IPS-15b (cell line): ENCODE measurements around the gene OLFM2.

Source experiments
- H3K27me3 ChIP-seq: one replicate; pipeline ENCODE4 v1.6.1; 2013; ENCODE audit warnings: low read length; ENCODE audit not compliant: control insufficient read depth, insufficient read depth
- H3K36me3 ChIP-seq: one replicate; pipeline ENCODE4 v1.6.1; 2013; ENCODE audit warnings: low read length; ENCODE audit not compliant: control insufficient read depth, insufficient read depth
- H3K4me1 ChIP-seq: one replicate; pipeline ENCODE4 v1.6.1; 2013; ENCODE audit warnings: mild to moderate bottlenecking, low read length; ENCODE audit not compliant: control insufficient read depth, insufficient read depth
- H3K4me3 ChIP-seq: one replicate; pipeline ENCODE4 v1.5.1; 2013; ENCODE audit warnings: low read depth, low read length
- H3K9ac ChIP-seq: one replicate; pipeline ENCODE4 v1.6.1; 2013; ENCODE audit warnings: low read depth, mild to moderate bottlenecking, low read length
- H3K9me3 ChIP-seq: one replicate; pipeline ENCODE4 v1.6.1; 2013; ENCODE audit warnings: mild to moderate bottlenecking, low read length; ENCODE audit not compliant: control insufficient read depth, insufficient read depth

Gene OLFM2

DNA sequence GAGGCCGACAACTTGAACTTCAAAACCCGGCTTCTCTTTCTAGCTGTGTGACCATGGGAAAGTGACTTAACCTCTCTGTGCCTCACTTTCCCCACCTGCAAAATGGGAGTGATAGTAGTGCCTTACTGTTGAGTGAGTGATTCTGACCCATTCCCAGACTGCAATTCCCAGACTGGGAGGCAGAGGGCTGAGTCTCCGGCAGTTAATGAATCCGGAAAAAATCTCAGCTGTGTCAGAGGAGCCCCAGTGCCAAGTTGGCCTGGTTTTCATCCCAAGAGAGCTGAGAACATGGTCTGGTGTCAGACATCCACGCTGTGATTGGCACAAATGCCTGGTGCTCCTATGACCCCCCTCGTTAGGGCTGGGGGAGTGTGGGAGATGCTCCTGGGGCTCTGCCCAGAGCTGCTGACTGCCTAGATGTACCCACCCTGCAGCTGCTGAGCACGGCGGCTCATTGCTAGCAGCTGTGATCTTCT, 51.2 kb downstream of the OLFM2 start:
- H3K27me3 ChIP-seq, result no peaks in the 10 kb centered on the region
- no peaks in the 10 kb centered on the region for H3K36me3 ChIP-seq
- peaks cover 4% of the 10 kb centered on the region for H3K4me1 ChIP-seq
- no peaks in the 10 kb centered on the region for H3K9me3 ChIP-seq
- H3K4me3 ChIP-seq, result no peak overlapping the region
- no peak overlapping the region for H3K9ac ChIP-seq

DNA sequence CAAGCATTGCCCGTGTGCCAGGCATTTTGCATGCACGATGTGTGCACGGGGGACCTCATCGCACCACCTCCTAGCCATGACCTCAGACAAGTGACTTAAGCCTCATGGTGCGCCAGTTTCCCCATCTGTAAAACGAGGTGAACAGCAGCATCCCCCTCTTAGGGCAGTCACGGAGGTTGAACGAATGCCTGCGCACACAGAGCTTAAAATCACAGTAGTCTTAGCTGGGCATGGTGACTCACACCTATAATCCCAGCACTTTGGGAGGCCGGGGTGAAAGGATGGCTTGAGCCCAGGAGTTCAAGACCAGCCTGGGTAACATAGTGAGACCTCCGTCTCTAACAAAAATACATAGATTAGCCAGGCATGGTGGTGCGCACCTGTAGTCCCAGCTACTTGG, 52.6 kb downstream of the OLFM2 start:
- Histone ChIP-seq H3K27me3 (no peaks in the 10 kb centered on the region), H3K36me3 (no peaks in the 10 kb centered on the region), H3K4me3 (no peak overlapping the region), H3K9me3 (no peaks in the 10 kb centered on the region), H3K9ac (no peak overlapping the region), H3K4me1 (peaks cover 4% of the 10 kb centered on the region)

DNA sequence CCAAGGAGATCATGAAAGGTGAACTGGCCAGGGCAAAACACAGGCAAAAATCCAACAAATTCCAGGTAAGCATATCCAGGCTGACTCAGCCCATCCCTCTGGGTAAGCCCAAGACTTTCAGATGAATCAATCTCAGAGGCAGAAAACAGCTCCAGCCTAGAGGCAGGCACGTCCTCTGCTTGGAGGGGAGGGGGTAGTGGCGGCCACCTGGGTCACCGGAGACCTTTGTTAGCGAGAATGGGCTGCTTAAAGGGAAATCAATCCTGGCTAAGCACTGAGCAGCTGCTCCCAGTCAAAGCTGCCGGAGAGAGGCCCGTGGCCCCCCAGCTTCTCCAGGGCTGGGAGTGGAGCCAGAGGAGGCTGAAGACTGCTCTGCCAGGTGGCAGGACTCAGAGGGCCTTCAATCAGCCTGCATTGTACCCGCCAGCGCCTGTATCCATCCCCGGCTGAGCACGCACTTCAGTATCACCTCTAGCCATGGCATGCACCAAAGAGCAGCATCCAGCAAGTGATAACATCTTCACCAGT, 53.0 kb downstream of the OLFM2 start:
- H3K4me3 ChIP-seq, result no peak overlapping the region
- peaks cover 4% of the 10 kb centered on the region for H3K4me1 ChIP-seq
- H3K9me3 ChIP-seq, result no peaks in the 10 kb centered on the region
- no peak overlapping the region for H3K9ac ChIP-seq
- no peaks in the 10 kb centered on the region for H3K36me3 ChIP-seq
- H3K27me3 ChIP-seq, result no peaks in the 10 kb centered on the region

DNA sequence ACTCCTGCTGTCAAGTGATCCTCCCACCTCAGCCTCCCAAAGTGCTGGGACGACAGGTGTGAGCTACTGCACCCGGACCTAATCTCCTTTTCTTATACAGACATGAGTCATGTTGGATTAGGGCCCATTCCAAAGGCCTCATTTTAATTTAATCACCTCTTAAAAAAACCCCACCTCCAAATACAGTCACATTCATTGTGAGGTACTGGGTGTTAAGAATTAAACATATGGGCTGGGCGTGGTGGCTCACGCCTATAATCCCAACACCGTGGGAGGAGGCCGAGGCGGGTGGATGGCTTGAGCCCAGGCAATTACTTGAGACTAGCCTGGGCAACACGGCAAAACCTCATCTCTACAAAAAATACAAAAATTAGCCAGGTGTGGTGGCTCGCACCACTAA, 54.6 kb downstream of the OLFM2 start:
- Histone ChIP-seq H3K36me3 (no peaks in the 10 kb centered on the region), H3K4me1 (peaks cover 4% of the 10 kb centered on the region), H3K9ac (no peak overlapping the region), H3K9me3 (no peaks in the 10 kb centered on the region), H3K4me3 (no peak overlapping the region), H3K27me3 (no peaks in the 10 kb centered on the region)

DNA sequence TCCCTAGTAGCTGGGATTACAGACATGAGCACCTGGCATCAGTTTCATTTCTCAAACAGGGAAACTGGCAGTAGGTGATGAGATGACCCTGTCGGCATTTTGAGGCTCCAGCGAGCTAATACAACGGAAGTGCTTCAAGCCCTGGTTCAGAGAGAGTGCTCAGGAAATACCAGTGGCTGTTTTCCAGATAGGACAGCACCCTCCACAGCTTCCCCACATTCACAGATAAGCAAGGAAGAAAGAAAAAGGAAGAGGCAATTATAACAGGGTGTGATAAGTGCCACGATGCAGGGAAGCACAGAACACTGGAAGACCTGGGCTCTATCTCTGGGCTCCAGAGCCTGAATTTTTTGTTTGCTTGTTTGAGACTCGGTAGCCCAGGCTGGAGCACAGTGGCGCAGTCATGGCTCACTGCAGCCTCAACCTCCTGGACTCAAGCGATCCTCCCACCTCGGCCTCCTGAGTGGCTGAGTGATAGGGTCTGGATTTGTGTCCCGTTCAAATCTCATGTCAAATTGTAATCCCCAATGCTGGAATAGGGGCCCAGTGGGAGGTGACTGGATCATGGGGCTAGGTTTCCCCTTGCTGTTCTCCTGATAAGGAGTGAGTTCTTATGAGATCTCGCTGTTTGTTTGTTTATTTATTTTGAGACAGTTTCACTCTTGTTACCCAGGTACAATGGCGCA, 57.7 kb downstream of the OLFM2 start:
- no peak overlapping the region for H3K9ac ChIP-seq
- H3K4me1 ChIP-seq, result peaks cover 5% of the 10 kb centered on the region
- no peaks in the 10 kb centered on the region for H3K27me3 ChIP-seq
- no peak overlapping the region for H3K4me3 ChIP-seq
- no peaks in the 10 kb centered on the region for H3K36me3 ChIP-seq
- H3K9me3 ChIP-seq, result no peaks in the 10 kb centered on the region

DNA sequence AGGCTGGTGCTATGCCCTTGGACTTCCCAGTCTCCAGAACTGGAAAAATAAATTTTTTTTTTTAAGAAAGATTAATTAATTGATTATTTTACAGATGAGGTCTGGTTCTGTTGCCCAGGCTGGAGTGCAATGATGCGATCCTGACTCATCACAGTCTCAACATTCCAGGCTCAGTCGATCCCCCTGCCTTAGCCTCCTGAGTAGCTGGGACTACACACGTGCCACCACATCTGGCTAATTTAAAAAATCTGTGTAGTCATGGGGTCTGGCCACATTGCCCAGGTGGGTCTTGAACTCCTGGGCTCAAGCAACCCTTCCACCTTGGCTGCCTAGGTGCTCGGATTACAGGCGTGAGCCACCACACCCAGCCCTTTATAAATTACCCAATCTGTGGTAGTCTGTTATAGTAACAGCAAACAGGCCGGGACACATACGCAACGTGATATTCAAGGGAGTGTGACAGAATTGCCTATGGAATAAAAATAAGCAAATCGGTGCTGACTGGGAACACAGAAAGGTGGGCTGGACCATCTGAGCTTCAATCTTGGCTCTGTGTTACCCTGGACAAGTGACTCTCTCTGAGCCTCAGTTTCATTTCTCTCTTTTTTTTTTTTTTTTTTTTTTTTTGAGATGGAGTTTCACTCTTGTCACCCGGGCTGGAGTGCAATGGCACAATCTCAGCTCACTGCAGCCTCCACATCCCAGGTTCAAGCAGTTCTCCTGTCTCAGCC, 58.4 kb downstream of the OLFM2 start:
- no peak overlapping the region for H3K4me3 ChIP-seq
- H3K9me3 ChIP-seq, result no peaks in the 10 kb centered on the region
- peaks cover 2% of the 10 kb centered on the region for H3K4me1 ChIP-seq
- H3K36me3 ChIP-seq, result no peaks in the 10 kb centered on the region
- H3K9ac ChIP-seq, result no peak overlapping the region
- H3K27me3 ChIP-seq, result no peaks in the 10 kb centered on the region

DNA sequence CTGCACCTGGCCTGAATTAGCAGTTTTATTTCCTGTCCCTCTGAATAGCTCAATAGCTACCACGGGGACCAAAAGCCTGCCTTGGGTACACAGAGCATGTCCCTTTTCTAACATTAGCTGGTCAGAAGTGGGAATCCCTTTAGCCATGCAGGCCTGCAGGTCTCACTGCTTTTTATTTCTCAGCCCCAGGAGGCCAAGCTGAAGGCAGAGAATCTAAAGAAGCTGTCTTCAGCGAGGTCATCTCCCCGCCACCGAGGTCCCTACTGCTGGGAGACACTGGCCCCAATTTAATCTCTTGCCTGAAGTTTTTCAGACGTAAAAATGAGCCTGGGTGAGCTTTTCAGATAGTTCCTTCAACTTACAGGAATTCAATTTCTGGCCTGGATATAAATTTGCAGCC, 60.5 kb downstream of the OLFM2 start:
- Histone ChIP-seq H3K4me1 (peaks cover 2% of the 10 kb centered on the region), H3K4me3 (no peak overlapping the region), H3K36me3 (no peaks in the 10 kb centered on the region), H3K27me3 (no peaks in the 10 kb centered on the region), H3K9me3 (no peaks in the 10 kb centered on the region), H3K9ac (no peak overlapping the region)

DNA sequence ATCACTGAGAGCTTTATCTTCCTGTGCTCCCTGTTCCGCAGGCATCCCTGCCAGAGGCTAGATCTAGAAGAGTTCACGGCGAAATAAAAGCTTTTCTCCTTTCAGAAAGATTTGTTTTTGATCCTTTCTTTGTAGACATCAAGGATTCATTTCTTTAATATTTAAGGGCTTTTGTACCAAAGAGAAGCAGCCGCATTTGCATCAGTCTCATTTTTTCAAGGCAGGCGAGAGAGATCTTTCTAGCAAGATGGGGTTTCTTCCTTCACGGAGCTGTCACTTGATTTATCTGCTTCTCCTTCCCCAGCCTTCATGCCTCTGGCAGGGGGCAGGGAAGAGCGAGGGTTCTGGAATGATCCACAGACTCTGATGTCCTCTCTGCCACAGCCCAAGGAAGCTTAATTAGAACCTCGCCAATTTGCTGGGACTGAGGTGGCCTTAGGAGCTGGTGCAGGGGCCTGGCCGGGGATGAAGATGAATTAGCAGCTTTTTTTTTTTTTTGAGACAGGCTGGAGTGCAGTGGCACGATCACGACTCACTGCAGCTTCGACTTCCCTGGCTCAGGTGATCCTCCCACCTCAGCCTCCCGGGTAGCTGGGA, 61.2 kb downstream of the OLFM2 start:
- Histone ChIP-seq H3K27me3 (no peaks in the 10 kb centered on the region), H3K4me1 (peaks cover 2% of the 10 kb centered on the region), H3K36me3 (no peaks in the 10 kb centered on the region), H3K9me3 (no peaks in the 10 kb centered on the region), H3K4me3 (no peak overlapping the region), H3K9ac (no peak overlapping the region)

DNA sequence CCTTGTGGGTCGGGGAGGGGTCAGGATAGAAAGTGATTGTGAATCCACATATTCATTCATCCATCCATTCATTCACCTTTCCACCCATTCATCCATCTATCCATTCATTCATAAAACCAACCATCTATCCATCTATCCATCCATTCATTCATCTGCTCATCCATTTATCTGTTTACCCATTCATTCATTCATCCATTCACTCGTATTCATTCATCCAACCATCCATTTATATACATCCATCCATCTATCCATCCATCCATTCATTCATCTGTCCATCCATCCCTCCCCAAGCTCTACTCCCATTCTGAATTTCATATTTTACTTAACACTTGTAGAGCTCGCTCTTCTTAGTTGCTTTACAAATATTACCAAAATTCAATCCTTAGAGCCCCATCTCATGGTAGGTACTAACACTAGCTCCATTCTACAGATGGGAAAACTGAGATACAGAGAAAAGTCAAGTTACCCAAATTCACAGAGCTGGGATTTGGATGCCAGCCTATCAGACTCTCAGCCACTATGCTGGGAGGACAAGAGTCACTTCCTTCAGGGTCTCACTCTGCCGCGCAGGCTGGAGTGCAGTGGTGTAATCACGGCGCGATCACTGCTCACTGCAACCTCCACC, 63.6 kb downstream of the OLFM2 start:
- no peaks in the 10 kb centered on the region for H3K9me3 ChIP-seq
- no peaks in the 10 kb centered on the region for H3K36me3 ChIP-seq
- H3K4me1 ChIP-seq, result peaks cover 2% of the 10 kb centered on the region
- H3K4me3 ChIP-seq, result no peak overlapping the region
- H3K27me3 ChIP-seq, result no peaks in the 10 kb centered on the region
- no peak overlapping the region for H3K9ac ChIP-seq

DNA sequence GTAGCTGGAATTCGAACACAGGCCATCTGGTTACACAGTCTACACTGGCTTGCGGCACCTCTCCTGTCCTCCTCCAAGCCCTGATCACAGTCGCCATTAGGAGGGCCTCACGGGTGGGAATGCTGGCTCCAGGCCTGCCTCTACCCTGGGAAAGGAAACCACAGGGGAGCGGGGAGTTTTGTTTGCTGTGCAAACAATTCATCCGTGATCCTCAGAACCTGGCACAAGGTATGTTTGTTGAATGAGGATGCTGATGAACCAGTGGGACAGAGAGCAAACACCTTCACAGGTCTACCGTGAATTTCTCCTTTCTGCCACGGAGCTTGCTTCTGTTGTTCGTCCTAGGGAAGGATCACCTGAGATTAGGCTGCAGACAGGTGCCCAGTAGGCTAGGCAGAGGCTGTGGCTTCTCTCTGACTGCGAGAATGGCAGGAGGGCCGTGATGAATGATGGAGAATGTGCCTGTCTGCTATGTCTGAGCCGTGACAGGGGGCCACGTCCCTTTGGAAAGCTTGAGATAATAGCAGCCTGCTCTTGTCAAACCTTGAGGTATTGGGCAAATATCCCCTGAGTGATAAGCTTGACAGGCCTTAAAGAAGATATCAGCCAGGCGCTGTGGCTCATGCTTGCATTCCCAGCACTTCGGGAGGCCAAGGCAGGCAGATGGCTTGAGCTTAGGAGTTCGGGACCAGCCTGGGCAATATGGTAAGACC, 64.5 kb downstream of the OLFM2 start:
- peaks cover 2% of the 10 kb centered on the region for H3K4me1 ChIP-seq
- H3K9me3 ChIP-seq, result no peaks in the 10 kb centered on the region
- H3K27me3 ChIP-seq, result no peaks in the 10 kb centered on the region
- no peak overlapping the region for H3K4me3 ChIP-seq
- no peak overlapping the region for H3K9ac ChIP-seq
- H3K36me3 ChIP-seq, result no peaks in the 10 kb centered on the region

DNA sequence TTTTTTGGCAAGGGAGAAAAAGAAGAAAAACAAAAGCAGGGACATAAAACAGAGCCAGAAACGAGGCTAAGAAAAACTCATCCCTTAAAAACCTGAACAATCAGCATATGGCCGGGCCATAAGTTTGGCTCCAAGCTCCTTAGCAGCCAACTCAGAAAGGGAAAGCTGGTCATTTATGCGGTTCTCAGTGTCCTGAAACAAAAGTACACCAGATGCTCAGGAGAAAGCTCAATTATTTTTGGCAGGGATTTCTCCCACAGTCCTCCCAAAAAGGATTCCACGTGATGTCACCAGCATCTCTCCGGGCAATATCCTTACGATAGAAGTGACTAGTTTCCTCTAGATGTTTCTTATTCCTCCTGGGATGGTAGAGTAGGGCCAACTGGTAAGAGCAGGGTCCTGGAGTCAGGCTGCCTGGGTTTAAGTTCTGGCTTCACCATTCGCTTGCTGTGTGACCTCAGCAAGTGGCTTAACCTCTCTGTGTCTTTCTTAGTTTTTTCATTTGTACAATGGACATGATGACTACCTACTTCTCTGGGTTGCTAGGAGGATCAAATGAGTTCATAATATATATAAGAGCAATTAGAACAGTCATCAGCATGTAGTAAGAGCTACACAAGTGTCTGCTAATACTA, 67.2 kb downstream of the OLFM2 start:
- Histone ChIP-seq H3K4me1 (peaks cover 5% of the 10 kb centered on the region), H3K9me3 (no peaks in the 10 kb centered on the region), H3K4me3 (no peak overlapping the region), H3K27me3 (no peaks in the 10 kb centered on the region), H3K9ac (no peak overlapping the region), H3K36me3 (no peaks in the 10 kb centered on the region)
